GM19240 (cell line): ENCODE data around the gene HHAT.

Source experiments
- DNase-seq: peaks from one replicate; pipeline ENCODE4 v3.0.0; 2011; ENCODE audit warnings: low spot score; ENCODE audit not compliant: insufficient read length

HHAT gene

DNA sequence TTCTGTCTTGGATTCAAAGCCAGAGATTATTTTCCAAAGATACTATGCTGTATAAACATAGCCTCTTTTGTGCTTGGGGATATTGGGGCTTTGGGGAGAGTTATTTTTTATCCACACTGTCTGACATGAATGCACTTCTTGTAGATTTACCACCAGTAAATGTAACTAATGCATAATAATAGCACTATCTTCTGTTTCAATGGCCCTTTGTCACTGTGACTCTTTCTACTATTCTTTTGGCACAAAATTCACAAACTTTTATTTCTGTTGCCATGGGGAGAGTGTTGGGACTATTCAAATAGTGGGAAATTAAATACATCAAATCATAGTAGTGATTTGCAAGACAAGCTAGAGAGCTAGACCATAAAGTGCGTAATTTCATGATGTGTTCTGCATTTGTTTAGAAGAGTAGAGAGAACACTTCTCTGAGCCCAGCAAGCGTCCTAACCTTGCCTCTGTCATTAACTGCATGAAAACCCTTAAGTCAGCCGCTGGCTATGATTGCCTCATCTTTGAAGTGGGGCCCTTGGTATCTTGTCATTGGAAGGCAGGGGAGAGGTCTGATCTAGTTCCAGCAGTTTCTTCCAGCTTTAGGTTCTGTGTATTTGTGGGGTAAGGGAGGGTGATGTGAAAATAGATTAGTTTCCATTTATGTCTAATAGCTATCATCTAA is 154.4 kb downstream of the HHAT start:
- DNase-seq = no peak

- no peak for DNase-seq
These were observed 155.1 kb downstream of the HHAT start for GRCh38 chr1:210483821-210484220.

GRCh38 chr1:210487021-210487420 is 158.3 kb downstream of the HHAT start:
- DNase-seq = no peak

DNA sequence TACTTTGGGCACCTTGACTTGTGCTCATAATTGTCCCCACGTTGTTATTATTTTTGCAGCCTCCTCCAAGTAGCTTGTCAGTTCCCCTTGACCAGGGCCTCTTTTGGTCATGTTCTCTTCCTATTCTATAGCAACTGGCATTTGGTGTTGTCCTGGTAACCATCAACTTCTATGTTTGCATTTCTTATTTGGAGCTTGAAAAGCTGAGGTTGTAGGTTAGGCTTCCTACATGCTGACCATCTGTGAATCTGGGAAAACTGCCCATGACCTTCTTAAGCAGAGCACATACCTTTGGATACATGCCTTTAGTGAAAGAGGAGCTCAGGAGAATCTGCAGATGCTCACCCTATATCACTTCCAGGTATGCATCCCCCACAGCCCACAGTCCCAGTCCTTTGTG is 160.8 kb downstream of the HHAT start:
- DNase-seq = no peak

- DNase-seq = no peak
These were observed 162.1 kb downstream of the HHAT start for GRCh38 chr1:210490781-210491180.

GRCh38 chr1:210496063-210496462 is 167.4 kb downstream of the HHAT start:
- DNase-seq = no peak

- DNase-seq = no peak
These were observed 171.3 kb downstream of the HHAT start for GRCh38 chr1:210499956-210500355.

GRCh38 chr1:210500831-210501230 is 172.1 kb downstream of the HHAT start:
- no peak for DNase-seq

DNA sequence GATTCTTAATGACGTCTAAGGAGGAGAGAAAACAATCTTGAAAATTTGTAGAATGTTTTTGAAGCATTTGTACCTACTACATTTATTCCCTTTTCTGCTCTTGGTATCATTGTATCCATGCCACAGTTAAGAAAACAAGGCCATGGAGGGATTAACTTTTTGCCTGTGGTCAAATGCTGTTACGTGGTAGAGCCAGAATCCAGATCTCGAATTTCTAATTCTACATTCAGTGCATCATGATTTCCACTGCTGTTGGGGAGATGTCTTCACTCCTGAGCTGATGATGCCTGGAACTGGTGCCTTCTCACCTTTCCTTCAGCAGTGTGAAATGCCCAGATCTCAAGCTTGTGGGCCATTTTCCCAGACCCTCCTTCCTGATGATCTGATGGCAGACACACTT is 175.6 kb downstream of the HHAT start:
- DNase-seq = no peak

GRCh38 chr1:210505601-210506496 is 177.1 kb downstream of the HHAT start:
- no peak for DNase-seq

DNA sequence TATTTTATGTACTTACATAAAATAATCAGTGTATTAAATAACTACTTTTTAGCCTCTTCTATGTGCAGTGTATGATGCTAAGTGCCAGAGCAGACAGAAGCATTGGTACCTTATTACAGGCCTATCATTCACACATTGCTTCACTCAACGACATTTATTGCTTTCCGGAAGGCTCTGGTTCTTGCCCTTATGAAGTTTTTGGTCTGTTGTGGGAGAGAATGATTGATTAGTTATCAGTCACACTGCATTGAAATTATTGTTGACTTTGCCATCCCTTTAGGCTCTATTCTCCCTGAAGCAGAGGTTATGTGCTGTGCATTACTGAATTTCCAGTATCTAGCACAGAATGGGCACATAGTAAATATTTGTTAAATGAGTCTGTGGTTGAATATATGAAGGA is 178.0 kb downstream of the HHAT start:
- no peak for DNase-seq

DNA sequence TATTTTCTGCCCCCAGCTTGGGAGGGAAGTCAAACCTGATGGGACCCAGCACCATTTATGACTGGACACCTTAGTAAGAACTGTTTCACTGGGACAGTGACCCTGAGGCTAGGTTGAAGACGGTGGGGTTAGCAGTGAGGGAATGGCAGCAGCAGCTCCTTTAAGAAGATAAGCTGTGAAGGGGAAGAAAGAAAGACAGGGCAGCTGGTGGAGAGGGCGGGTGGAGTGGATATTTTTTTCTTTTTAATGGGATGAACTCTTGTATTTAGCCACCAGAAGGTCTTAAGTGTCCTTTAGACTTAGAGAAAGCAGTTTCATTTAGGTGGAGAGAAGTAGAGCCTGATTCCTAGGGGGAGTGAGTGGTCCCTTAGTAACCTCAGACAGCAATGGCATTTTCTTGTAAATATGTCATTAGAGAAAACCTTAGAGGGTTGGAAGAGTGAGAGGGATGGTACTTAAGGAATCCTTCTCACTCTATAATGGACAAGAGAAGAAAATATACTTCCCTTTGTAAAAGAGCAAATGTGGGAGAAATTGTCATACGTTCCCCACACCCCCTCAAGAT is 187.5 kb downstream of the HHAT start:
- DNase-seq = no peak

GRCh38 chr1:210516697-210517459 is 188.2 kb downstream of the HHAT start:
- DNase-seq = no peak

DNA sequence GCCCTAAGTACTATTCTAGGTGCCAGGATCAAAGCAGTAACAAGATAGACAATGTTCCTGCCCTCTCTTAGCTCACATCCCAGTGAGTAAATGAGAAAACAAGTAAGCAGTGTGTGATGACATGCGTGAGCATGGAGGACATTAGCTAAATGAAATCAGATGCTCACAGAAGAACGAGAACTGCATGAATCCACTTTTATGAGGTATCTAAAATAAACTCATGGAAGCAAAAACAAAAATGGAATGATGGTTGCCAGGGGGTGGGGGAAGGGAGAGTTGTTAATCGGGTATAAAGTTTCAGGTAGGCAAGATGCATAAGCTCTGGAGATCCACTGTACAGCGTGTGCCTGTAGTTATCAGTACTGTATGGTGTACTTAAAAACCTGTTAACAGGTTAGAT is 195.1 kb downstream of the HHAT start:
- DNase-seq = no peak

- no peak for DNase-seq
These were observed 197.2 kb downstream of the HHAT start for GRCh38 chr1:210525716-210526454.

GRCh38 chr1:210527091-210527490 is 198.4 kb downstream of the HHAT start:
- no peak for DNase-seq

GRCh38 chr1:210531475-210532222 is 202.9 kb downstream of the HHAT start:
- no peak for DNase-seq

DNA sequence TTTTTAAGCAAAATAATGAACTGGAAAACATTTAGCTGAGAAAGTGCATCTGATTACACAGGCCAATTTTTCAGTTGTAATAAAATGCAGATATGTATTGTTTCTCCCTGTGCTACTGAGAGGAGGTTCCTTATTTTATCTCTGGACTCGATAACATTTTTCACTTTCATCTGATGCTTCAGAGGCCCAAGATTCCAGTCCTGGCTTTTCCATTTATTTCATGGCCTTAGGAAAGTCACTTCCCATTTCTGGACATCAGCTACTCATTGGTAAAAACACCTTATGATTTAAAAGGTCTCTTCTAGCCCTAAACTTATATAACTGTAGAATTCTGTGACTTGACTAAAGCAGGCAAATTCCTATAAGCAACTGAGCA is 203.5 kb downstream of the HHAT start:
- DNase-seq = no peak

GRCh38 chr1:210535761-210536160 is 207.1 kb downstream of the HHAT start:
- no peak for DNase-seq

GRCh38 chr1:210536254-210536961 is 207.7 kb downstream of the HHAT start:
- no peak for DNase-seq
